ENCODE measurements around the gene THAP9.
"Not testable (repeated sequence)": the region's sequence is repeated elsewhere in the genome, so short reads cannot be mapped to it uniquely, and the experiment has no call there.

The THAP9 gene

DNA sequence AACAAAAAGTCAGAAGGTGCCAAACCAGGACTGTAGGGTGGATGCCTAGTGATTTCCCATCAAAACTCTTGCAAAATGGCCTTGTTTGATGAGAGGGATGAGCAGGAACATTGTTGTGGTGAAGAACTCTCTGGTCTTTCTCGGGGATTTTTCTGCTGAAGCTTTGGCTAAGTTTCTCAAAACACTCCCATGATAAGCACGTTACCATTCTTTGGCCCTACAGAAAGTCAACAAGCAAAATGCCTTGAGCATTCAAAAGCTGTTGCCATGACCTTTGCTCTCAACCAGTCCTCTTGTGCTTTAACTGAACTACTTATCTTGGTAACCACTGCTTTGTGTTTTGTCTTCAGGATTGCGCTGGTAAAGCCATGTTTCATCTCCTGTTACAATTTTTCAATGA is 6.6 kb upstream of the THAP9 start:
- no peak for DNase-seq (ENCODE audit: low spot score)

DNA sequence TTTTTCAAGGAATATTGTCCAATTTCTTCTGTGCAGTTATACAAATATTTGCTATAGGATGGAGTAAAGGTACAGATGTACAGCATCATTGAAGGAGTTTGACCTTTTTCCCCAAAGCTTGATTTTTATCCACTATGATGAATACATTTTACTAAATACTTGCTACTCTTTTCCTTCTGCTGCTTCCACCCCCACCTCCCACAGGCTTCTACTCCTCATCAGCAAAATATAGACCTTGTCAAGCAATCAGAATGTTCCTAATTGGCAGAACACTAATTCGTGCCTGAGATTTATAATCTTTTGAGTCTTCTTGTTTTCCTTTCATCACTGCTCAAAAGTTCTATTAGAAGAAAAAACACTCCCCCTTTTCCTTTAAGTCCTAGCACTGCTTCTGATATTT is 3.8 kb upstream of the THAP9 start:
- DNase-seq (ENCODE audit: low spot score): no peak

DNA sequence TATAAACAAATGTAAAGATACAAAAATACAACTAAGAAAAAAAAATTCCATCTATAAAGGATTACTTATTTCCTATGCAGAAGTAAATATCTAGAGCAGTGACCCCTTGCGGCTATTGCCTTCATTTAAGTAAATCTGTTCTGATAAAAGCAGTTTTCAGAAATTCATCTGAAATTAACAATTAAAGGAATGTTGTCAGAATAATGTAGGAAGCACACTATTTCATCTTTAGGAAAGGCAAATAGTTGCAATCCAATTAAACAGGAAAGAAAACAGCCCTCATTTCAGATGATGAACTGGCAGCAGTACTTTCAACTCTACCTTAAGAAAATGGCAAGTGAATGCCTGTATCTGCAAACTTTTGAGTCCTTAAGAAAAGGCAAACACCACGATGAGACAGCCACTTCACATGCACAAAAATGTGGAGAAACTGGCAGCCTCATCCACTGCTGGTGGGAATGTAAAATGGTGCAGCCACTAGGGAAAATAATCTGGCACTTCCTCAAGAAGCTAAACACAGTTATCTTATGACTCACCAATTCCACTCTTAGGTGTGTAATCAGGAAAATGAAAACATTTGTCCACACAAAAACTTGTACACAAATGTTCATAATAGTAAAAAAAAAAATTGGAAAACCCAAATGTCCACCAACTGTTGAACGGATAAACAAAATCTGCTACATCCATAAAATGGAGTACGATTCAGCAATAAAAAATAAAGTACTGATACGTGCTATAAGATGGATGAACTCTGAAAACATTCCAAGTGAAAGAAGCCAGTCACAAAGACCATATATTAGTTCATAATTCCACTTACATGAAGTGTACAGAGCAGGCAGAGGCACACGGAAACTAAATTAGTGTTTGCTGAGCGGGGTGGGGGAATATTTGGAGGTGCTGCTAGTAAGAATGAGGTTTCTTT is 2.0 kb upstream of the THAP9 start:
- no peak for DNase-seq (ENCODE audit: low spot score)

DNA sequence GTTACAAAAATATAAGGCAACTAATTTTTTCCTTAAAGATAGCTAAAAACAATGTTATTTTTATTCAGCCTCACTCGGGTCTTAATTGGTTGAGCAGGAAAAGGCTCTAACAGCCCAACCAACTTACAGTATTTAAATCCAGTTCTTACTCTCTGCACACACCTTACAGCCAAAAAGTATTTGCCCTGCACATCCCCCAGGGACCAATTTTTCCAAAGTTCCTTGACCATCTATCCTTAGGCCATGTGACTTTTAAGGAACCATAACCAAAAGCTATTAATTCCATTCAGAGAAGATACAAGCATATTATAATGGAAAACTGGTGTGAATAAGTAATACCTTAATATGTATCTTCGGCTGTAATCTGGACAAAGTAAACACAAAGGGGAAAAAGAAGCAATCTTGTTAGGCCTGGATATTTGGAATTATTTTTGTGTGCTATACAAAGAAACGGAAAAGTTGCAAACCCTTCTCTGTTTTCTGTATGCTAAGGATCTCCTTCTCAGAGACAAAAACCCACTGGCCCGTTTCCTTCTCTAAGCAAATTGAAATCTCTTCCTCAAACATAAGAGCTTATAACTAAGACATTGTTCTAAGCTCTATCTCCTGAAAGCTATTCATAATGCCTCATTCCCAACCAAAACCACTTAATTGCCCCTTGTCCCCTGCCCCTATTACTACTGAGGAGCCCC is 1.0 kb upstream of the THAP9 start:
- no peak for DNase-seq (ENCODE audit: low spot score)

DNA sequence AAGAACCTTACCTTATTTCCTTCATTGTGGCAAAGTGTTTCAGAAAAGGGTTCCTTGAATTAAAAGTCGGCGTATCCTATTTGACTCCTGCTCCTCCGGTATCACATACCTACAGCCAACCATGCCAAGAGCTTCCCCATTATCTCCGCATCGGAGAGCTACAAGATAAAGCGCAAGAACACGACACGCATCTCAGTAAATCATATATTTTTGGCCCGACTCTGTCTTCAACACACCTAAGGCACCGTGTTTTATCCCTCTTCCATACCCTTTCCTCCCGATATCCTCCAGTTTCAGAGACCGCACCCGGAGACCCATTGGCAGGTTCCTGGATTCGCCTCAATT is 497 bp upstream of the THAP9 start:
- DNase-seq (ENCODE audit: low spot score): no peak

DNA sequence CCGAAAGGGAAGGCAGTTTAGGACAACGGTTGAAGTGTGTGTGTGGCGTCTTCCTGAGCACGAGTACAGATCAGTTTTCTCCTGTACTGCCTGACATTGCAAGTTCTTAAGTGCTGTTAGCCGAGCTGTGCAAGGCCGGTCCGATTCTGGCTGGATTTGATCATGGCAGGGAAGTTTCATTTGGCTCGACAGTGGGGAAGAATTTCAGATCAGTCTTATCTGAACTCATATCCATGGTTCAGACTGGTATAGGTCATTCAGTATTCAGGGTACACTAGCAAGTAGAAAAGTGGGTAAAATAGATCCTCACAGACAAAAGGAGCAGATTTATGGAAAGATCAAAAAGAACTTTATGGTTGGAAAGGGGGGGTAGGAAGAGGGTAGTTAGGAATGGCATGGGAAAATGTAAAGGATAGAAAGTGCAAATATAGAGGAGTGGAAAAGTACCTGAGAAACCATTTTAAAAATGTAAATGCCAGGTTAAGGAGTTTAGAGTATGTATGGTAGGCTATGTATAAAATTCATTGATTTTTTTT is 716 bp downstream of the THAP9 start:
- DNase-seq (ENCODE audit: low spot score): no peak

DNA sequence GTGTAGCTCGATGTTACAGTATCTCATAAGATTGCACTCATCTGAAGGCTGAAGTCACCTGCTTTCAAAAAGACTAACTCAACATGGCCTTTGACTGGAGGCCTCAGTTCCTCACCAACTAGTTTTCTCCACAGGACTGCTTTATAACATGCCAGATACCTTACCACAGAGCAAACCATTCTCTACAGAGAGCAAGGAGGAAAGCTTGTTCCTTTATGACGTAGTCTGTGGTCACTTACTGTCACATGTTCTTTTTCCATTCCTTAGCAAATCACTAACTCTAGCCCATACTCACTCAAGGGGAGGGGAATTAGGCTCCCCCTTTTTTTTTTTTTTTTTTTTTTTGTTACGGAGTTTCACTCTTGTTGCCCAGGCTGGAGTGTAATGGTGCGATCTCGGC is 3.2 kb downstream of the THAP9 start:
- DNase-seq (ENCODE audit: low spot score): no peak

DNA sequence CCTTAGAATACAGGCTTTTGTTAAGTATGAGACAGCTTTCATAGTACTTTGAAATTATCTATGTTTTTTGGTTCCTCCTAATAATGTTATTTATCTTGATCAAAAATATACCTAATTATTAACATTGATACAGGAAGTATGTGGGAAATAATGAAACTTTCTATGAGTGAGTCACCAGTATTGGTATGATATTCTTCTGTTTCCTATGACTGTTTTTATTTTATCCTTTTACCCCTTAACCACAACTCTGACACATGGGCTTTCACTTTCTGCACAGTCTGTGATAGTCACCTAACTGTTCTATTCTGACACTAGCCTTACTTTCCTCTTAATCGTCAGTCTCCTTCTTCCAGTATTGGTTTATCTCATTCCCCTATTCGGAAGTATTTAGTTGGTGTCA is 4.7 kb downstream of the THAP9 start:
- no peak for DNase-seq (ENCODE audit: low spot score)

DNA sequence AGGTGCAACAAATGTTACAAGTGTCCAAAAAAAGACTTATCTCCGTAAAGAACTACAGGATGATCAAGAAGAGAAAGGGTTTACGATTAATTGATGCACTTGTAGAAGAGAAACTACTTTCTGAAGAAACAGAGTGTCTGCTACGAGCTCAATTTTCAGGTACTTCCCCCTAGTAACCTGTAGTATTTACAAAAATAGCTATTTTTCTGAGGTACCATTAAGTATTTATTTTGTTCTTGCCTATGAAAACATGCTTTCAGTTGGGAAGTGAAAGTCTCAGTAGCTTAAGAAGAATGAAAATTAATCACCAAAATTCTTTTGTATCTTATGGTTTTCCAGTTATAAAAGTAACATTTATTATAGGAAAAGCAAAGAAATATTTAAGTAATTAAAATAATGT is 5.9 kb downstream of the THAP9 start:
- DNase-seq (ENCODE audit: low spot score): no peak

DNA sequence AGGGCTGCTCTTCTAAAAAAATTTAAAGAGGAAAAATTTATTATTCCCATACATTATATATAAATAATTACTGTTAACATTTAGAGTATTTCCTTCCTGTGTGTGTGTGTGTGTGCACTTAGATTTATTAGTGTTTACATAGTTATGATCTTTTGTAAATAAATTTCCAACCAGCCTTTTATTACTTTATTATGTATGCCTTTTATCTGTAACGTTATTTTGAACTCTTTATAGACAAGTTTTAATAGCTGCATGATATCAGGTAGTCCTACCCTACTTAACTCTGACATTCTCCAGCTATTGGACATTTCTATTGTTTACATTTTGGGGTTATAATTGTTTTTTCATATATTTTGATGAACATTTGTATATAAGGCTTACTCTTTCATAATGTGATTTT is 8.8 kb downstream of the THAP9 start:
- DNase-seq (ENCODE audit: low spot score): no peak

DNA sequence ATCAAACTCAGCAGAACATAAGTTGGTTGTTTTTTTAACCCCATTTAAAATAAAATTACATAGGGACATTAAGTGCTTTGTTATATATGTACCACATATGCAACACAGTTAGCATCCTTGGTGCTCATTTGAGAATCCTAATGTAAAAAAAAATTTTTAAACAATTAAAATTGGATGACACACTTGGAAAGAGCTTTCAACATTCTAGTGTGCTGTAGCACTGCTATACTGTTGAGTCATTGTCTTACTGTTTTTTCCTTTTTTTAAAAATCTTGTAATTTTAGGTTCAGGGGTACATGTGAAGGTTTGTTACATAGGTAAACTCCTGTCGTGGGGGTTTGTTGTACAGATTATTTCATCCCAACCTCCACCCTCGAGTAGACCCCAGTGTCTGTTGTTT is 12.8 kb downstream of the THAP9 start:
- no peak for DNase-seq (ENCODE audit: low spot score)

DNA sequence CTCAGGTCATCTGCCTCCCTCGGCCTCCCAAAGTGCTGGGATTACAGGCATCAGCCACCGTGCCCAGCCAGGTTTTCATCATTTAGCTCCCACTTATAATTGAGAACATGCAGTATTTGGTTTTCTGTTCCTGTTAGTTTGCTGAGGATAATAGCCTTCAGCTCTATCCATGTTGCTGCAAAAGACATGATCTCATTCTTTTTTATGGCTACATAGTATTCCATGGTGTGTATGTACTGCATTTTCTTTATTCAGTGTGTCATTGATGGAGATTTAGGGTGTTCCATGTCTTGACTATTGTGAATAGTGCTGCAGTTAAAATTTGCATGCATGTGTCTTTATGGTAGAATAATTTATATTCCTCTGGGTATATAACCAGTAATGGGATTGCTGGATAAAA is 13.4 kb downstream of the THAP9 start:
- not testable (repeated sequence) for DNase-seq (ENCODE audit: low spot score)

DNA sequence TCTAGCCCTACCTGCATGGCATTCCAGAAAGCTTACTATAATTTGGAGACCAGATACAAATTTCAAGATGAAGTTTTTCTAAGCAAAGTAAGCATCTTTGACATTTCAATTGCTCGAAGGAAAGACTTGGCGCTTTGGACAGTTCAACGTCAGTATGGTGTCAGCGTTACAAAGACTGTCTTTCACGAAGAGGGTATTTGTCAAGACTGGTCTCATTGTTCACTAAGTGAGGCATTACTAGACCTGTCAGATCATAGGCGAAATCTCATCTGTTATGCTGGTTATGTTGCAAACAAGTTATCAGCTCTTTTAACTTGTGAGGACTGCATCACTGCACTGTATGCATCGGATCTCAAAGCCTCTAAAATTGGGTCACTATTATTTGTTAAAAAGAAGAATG is 17.6 kb downstream of the THAP9 start:
- DNase-seq (ENCODE audit: low spot score): no peak

DNA sequence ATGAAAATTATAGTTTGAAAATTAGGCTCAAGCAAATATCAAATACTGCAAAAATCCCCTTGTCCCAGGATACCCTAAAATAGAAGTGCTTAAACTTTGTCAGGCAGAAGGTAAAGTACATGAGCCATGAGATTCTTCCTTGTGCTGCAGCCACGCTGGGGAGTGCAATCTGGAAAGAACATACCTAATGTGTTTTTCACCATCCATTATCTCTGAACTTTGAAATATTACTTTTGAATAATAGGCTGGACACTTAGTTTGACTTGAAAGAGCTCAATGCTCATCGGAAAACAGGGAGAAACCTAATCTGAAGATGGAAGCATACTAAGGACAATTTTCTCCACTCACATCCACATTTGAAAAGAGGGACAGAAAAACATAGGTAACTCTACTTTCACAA is 18.9 kb downstream of the THAP9 start:
- no peak for DNase-seq (ENCODE audit: low spot score)

DNA sequence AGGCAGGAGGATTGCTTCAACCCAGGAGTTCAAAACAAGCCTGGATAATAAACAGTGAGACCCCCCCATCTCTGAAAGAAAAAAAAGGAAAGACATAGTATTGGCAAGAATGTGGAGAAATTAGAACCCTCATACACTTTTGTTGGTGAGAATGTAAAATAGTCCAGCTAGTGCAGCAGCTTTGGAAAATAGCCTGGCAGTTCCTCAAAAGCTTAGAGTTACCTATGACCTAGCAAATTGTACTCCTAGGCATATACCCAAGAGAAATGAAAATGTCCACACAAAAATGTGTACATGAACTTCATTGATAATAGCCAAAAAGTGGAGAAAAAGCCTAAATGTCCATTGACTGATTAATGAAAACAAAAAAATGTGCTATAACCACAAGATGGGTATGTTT is 21.3 kb downstream of the THAP9 start:
- DNase-seq (ENCODE audit: low spot score): no peak

DNA sequence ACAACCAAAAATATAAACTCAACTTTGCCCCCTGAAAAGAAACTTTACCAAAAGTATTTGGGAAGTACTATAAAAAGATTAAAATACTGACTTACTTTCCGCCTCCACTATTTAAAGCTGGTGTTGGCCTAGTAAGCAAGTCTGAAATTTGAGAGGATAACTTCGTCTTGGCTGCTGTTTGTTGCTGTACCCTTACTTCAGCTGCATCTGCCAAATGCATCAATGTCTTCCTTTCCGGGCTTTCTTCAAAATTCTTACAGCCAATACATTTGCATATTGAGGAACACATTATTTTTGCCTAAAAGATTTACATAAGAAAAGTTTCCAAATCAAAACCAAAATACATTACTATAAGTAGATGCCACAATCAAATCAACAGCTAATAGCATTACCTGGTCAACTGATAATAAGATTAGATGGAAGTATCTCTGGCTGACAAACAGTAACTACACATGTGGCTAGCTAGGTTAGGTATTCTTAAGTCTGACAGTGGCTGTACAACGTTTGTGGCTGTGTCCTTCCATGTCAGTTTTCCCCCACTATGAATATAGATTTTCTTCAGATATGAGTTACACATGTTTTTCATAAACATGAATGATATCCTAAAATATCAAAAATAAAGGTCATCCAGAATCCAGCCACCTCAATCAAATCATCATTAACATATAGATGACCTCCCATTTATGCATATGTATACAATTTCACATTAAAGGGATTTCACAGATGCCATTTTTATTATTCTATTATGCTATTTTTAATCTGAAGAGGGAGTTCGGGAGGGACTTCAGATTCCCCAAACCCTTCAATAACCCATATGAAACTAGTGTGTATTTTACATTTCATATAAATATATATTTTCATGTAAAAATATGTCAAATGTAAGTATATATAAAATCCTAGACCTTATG is 30.6 kb downstream of the THAP9 start:
- no peak for DNase-seq (ENCODE audit: low spot score)

DNA sequence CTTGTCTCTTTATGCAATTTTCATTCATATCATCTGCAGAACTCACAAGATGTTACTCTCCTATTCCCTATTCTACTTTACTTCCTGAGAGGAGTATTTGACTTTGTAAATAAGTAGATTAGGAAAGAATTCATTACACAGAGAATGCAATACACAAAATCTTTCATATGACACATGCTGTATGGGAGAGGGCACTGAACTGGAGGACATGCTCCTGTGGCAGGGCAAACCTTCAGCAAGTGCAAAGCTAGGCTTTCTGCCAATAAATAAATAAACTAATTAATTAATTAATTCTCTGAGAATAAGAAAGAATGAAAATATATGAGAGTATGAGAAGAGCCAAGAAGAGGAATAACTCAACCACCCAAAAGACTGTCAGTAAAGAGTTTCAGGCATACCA is 33.9 kb downstream of the THAP9 start:
- no peak for DNase-seq (ENCODE audit: low spot score)

DNA sequence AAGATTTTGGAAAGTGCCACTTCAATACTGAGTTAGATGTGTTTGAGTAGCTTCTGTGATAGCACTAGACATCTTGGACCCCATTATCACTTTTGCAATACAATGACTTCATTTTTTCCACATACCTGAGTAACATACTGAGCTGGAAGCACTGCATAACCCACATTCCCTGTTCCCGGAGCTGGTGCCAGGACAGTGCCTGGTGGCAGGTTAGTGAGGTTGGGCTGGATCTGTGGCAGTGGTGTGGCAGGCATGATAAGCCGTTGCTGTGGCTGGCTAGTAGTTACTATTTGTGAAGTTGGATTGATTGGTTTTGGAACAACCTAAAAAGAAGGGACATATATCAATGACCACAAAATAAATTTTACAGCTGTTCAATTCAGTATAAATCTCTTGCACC is 38.9 kb downstream of the THAP9 start:
- DNase-seq (ENCODE audit: low spot score): no peak

DNA sequence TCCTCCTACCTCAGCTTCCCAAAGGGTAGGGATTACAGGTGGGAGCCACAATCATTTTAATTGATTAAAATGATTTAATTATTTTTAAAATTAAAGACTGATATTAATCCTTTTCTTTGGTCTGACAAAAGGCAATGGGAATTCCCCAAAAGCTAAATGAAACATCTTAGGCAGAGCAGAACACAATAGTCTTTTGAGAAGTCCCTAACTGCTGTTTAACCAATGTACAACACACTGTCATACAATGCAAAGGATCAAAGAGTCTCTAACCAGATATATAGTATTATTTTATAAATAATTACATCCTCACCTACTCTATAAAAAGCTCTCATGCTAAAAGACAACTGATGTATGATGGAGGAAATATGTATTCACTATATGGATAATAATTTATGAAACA is 47.0 kb downstream of the THAP9 start:
- DNase-seq (ENCODE audit: low spot score): no peak

DNA sequence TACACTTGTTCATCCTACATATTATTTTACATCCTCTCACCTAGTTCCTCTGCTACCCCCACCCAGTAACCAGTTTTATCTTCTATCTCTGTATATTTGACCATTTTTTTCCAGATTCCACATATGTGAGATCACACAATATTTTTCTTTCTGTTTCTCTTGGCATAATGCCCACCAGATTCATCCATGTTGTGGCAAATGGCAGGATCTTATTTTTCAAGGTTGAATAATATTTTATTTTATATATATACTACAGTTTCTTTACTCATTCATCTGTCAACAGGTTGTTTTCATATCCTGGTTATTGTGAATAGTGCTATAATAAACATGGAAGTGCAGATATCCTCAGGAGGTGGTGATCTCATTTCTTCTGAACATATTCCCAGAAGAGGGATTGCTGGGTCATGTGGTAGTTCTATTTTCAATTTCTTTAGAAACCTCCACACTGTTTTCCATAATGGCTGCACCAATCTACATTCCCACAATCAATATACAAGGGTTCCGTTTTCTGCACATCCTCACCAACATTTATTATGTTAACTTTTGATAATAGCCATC is 48.2 kb downstream of the THAP9 start:
- DNase-seq (ENCODE audit: low spot score): no peak

DNA sequence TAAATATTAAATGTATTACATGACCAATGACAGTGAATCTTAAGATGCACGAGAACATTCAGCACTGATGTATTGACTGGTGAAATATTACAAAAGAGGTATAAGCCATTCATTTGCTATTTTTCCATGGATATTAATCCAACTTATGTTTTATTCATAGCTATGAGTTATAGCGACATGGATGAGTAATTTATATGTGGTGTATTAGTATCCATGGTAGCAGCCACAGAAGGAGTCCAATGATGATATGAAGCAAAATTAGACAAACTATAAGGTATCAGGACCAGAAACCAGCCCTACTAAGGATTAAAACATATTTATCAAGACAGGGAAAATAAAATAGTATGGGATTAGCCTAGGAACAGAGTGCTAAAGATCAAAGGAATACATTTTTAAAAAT is 50.7 kb downstream of the THAP9 start:
- no peak for DNase-seq (ENCODE audit: low spot score)

DNA sequence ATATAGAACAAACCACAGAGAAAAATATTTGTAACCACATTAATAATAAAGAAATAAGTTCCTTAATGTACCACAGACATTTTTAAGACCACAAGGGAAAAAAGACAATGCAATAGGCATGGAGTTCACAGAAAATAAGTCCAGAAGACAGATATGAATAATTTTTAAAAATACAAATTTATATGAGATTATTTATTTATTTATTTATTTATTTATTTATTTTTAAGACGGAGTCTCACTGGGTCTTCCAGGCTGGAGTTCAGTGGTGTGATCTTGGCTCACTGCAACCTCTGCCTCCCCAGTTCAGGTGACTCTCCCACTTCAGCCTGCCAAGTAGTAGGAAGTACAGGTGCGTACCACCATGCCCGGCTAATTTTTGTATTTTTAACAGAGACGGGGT is 53.7 kb downstream of the THAP9 start:
- no peak for DNase-seq (ENCODE audit: low spot score)
